ENCODE data around the gene TMPRSS9.
A peak's percentile ranks its signal among the peaks of the same experiment; 100 is the strongest.

DNA sequence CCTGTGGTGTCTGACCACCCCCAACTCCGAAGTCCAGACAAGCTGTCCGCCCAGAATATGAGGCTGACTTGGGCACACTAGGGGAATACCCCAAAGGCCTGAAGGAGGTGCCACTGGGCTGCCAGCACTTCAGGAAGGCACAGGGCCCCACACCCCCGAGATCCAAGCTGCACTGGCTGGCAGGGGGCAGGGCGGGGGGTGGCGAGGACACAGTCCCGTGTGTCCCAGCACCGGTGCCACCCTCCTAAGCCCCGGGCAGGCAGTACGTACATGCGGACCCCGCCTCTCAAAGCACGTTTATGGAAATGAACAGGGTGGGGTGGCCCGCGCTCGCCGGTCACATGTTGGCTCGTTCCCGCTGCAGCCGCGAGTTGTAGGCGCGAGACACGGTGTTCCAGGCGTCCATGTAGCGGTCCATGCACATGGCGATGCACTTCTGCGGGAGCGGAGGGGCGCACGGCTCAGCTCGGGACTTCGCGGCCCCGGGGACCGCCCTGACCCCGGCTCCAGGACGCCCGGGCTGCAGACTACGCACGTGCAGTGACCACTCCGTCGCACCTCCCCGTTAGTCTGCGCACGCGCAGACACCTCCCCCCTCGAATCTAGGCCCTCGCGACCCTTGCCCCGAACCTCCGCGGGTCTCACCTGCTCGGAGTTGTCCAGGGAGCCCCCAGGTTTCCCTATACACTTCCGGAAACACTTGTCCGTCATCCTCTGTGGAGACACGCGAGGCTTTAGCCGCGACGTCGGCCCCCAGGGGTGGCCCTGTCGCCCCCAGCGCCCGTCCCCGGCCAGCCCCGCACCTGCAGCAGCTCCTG lies 66.8 kb downstream of the TMPRSS9 start:
- TF ChIP-seq, protein P1, sequence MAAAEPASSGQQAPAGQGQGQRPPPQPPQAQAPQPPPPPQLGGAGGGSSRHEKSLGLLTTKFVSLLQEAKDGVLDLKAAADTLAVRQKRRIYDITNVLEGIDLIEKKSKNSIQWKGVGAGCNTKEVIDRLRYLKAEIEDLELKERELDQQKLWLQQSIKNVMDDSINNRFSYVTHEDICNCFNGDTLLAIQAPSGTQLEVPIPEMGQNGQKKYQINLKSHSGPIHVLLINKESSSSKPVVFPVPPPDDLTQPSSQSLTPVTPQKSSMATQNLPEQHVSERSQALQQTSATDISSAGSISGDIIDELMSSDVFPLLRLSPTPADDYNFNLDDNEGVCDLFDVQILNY (CRISPR knock-in tag; IDR thresholded peaks at IDR 0.05): no peak
- TF ChIP-seq, protein P2, sequence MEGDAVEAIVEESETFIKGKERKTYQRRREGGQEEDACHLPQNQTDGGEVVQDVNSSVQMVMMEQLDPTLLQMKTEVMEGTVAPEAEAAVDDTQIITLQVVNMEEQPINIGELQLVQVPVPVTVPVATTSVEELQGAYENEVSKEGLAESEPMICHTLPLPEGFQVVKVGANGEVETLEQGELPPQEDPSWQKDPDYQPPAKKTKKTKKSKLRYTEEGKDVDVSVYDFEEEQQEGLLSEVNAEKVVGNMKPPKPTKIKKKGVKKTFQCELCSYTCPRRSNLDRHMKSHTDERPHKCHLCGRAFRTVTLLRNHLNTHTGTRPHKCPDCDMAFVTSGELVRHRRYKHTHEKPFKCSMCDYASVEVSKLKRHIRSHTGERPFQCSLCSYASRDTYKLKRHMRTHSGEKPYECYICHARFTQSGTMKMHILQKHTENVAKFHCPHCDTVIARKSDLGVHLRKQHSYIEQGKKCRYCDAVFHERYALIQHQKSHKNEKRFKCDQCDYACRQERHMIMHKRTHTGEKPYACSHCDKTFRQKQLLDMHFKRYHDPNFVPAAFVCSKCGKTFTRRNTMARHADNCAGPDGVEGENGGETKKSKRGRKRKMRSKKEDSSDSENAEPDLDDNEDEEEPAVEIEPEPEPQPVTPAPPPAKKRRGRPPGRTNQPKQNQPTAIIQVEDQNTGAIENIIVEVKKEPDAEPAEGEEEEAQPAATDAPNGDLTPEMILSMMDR (IDR thresholded peaks at IDR 0.05): no peak
- TF ChIP-seq, protein P3, sequence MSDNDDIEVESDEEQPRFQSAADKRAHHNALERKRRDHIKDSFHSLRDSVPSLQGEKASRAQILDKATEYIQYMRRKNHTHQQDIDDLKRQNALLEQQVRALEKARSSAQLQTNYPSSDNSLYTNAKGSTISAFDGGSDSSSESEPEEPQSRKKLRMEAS (CRISPR knock-in tag; IDR thresholded peaks at IDR 0.05): peak; percentile 91
- TF ChIP-seq, protein P4, sequence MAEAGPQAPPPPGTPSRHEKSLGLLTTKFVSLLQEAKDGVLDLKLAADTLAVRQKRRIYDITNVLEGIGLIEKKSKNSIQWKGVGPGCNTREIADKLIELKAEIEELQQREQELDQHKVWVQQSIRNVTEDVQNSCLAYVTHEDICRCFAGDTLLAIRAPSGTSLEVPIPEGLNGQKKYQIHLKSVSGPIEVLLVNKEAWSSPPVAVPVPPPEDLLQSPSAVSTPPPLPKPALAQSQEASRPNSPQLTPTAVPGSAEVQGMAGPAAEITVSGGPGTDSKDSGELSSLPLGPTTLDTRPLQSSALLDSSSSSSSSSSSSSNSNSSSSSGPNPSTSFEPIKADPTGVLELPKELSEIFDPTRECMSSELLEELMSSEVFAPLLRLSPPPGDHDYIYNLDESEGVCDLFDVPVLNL (CRISPR knock-in tag; IDR thresholded peaks at IDR 0.05; ENCODE audit: borderline replicate concordance, low read depth): 0 out of 2 replicates have a peak, but pooled peaks have one; percentile 13
- no peak for TF ChIP-seq FOXP1 (CRISPR knock-in tag; IDR thresholded peaks at IDR 0.05; ENCODE audit: borderline replicate concordance)
- TF ChIP-seq IRF2 (CRISPR knock-in tag; IDR thresholded peaks at IDR 0.05; ENCODE audit: borderline replicate concordance, low read depth): no peak
- no peak; the same call in 1 of the 2 replicates for TF ChIP-seq ESRRA (CRISPR knock-in tag; IDR thresholded peaks at IDR 0.05; ENCODE audit: borderline replicate concordance)

All from WTC11 (cell line).